Choroid plexus epithelial cell (primary cell): ENCODE data around the gene PRSS36.
"Not testable (repeated sequence)": the region's sequence is repeated elsewhere in the genome, so short reads cannot be mapped to it uniquely, and the experiment has no call there.

Experiments
- DNase-seq: peaks from one replicate; pipeline ENCODE4 v3.0.0-alpha.2; 2010; ENCODE audit warnings: low read depth
- H3K4me3 ChIP-seq: 2 replicates; pipeline ENCODE4 v1.5.1; 2011; ENCODE audit warnings: low read depth, mild to moderate bottlenecking, control low read depth, low read length, moderate library complexity
- CTCF ChIP-seq: conservative IDR thresholded peaks from 2 replicates; pipeline ENCODE4 v1.5.1; 2011; ENCODE audit warnings: low read depth, mild to moderate bottlenecking, control low read depth, inconsistent platforms, low read length, moderate library complexity

Gene PRSS36

GRCh38 chr16:31183432-31184428 is 33.9 kb upstream of the PRSS36 start:
- peak overlapping the region; percentile 18 for H3K4me3 ChIP-seq
- no peak for TF ChIP-seq CTCF
- peak; percentile 20 for DNase-seq

GRCh38 chr16:31182391-31182790 is 32.5 kb upstream of the PRSS36 start:
- peak overlapping the region; percentile 98 for H3K4me3 ChIP-seq
- TF ChIP-seq CTCF = no peak
- peak; percentile 41 for DNase-seq

- peak overlapping the region; percentile 98 for H3K4me3 ChIP-seq
- peak; percentile 41 for DNase-seq
These were observed 31.4 kb upstream of the PRSS36 start for GRCh38 chr16:31181102-31181830.

GRCh38 chr16:31179747-31180459 is 30.0 kb upstream of the PRSS36 start, which contains the start of gene FUS:
Gene FUS (plus strand): TSS chr16:31180139. CDS start chr16:31180215, 76 bp downstream.
- peak within 1 kb of the TSS; percentile 98 for H3K4me3 ChIP-seq
- DNase-seq = peak; percentile 94
- no peak for TF ChIP-seq CTCF

More at GRCh38 chr16:31181102-31181830, 31.4 kb upstream of the PRSS36 start:
- TF ChIP-seq CTCF = no peak

GRCh38 chr16:31179219-31179746 is 29.4 kb upstream of the PRSS36 start:
- no peak for DNase-seq
- no peak for TF ChIP-seq CTCF
- peak overlapping the region; percentile 98 for H3K4me3 ChIP-seq

DNA sequence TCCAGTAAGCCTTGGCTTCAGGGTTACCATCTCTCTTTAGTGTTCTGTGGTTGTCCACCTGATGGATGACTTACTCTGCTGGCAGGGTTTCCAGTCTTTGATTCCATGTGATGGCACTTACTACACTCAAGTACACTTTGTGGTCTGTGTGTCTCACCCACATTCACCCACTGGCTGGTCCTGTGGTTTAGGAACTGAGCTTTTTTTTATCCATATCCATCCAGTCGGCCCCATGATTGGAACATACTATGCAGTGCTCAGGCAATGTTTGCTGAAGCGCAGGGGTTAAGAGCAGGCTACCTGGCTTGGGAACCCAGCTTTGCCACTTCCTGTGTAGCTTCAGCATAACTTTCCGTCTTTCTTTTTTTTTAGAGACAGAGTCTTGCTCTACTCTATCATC is 27.3 kb upstream of the PRSS36 start:
- peak; percentile 33 for DNase-seq
- TF ChIP-seq CTCF = no peak
- no peak overlapping the region for H3K4me3 ChIP-seq

- not testable (repeated sequence) for H3K4me3 ChIP-seq, DNase-seq
These were observed 20.2 kb upstream of the PRSS36 start for GRCh38 chr16:31170048-31170447.
